CD4-positive, alpha-beta T cell (primary cell): Measurements from ENCODE around the gene BPIFB1. TPM values are rescaled to one million over a fixed set of nuclear protein-coding genes. Genes with fewer than 3 reads are reported as not detected.

Experiments used
- ATAC-seq: fragments of 200-7000 bp; cut with Tn5 transposase; one replicate; pipeline ENCODE4 v1.10.0; 2022; ENCODE audit warnings: mild to moderate bottlenecking; ENCODE audit not compliant: poor library complexity
- CTCF ChIA-PET: fragments of 350-600 bp; sonication (Branson Sonifier 250); formaldehyde crosslinking; loops from one replicate; lab custom pipeline; 2021; ENCODE audit warnings: antibody characterized with exemption, inconsistent platforms; lab: Charles Lee
- POLR2A ChIA-PET: fragments of 350-600 bp; sonication (Branson Sonifier 250); formaldehyde crosslinking; loops from one replicate; lab custom pipeline; 2021; ENCODE audit warnings: antibody characterized with exemption, inconsistent platforms; lab: Charles Lee
- DNase-seq, 14 experiments: peaks; one replicate each; pipeline ENCODE4 v3.0.0-alpha.2; 2013 to 2020; ENCODE audit warnings: mixed read lengths in 2 of 14
- H3K27ac ChIP-seq, 2 donors: one replicate each; pipeline versions ENCODE4 v1.5.1 to v1.7.0; 2013; ENCODE audit warnings: low read length in 2 of 2, low read depth in 1 of 2, mild to moderate bottlenecking in 1 of 2
- H3K27me3 ChIP-seq, 2 experiments: 1 replicate in 1 of 2; 2 replicates in 1 of 2; pipeline versions ENCODE4 v1.6.1 to v1.7.0; 2013; ENCODE audit warnings: low read length in 2 of 2, control low read depth in 1 of 2, mild to moderate bottlenecking in 1 of 2, moderate library complexity in 1 of 2; ENCODE audit not compliant: insufficient read depth in 2 of 2, control insufficient read depth in 1 of 2
- H3K36me3 ChIP-seq: one replicate; pipeline ENCODE4 v1.6.1; 2013; ENCODE audit warnings: low read length, control low read depth; ENCODE audit not compliant: insufficient read depth
- H3K4me1 ChIP-seq: one replicate; pipeline ENCODE4 v1.6.1; 2013; ENCODE audit warnings: low read length, control low read depth; ENCODE audit not compliant: insufficient read depth
- H3K4me3 ChIP-seq: one replicate; pipeline ENCODE4 v1.5.1; 2013; ENCODE audit warnings: mild to moderate bottlenecking, low read length, moderate library complexity
- H3K9me3 ChIP-seq, 2 experiments: 1 replicate in 1 of 2; 2 replicates in 1 of 2; pipeline versions ENCODE4 v1.6.1 to v1.7.0; 2013; ENCODE audit warnings: low read length in 2 of 2, mild to moderate bottlenecking in 2 of 2, control low read depth in 1 of 2, moderate library complexity in 1 of 2; ENCODE audit not compliant: control insufficient read depth in 1 of 2, insufficient read depth in 1 of 2
- H3K27ac Mint-ChIP-seq: one replicate; pipeline ENCODE4 v1.8.0; 2020; ENCODE audit warnings: mixed read lengths
- H3K27me3 Mint-ChIP-seq: one replicate; pipeline ENCODE4 v1.8.0; 2021; ENCODE audit warnings: mixed read lengths
- H3K36me3 Mint-ChIP-seq: one replicate; pipeline ENCODE4 v1.8.0; 2021; ENCODE audit warnings: low read depth, mixed read lengths
- H3K4me1 Mint-ChIP-seq: one replicate; pipeline ENCODE4 v1.8.0; 2021; ENCODE audit warnings: low read depth, mixed read lengths
- H3K4me3 Mint-ChIP-seq: one replicate; pipeline ENCODE4 v1.8.0; 2020; ENCODE audit warnings: mild to moderate bottlenecking, mixed read lengths
- H3K9me3 Mint-ChIP-seq: one replicate; pipeline ENCODE4 v1.8.0; 2020; ENCODE audit warnings: mixed read lengths
- intact Hi-C, 2 experiments: fragments of 100-400 bp; cut with DNase I in 1 of 2; cut with micrococcal nuclease in 1 of 2; formaldehyde crosslinking; loops; one replicate each; pipeline versions ENCODE4 v1.15.1 to v1.9.0; 2023 to 2025; cut with DNase I, micrococcal nuclease
- total RNA-seq, 174 experiments: library from RNA in 2 of 174; stranded (reverse) in 2 of 174; gene quantifications; one replicate each; pipeline ENCODE4 v1.2.3 and lab custom pipeline; 2021 to 2026
- TF ChIP-seq, protein P1 (sequence below): fragments of 200-600 bp; IDR thresholded peaks from one replicate; pipeline ENCODE4 v1.8.0; 2022; ENCODE audit warnings: antibody characterized with exemption, mild to moderate bottlenecking

The BPIFB1 gene
- total RNA-seq, 2 experiments from 2014 or later = not detected

DNA sequence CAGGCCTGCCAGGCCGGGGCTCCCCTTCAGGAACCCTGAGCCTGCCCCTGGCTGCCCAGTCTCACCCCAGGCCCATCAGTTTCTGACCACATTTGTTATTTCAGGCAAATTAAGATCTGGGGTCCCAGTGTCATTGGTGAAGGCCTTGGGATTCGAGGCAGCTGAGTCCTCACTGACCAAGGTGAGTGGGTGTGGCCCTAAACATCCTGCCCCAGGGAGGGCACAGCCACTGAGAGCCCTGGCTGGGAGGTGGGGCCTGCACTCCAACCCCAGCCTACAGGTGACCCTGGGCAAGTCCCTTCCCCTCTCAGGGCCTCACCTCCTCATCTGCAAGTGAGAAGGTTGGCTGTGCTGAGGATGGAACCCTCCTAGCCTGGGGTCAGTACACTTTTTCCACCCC, 23.8 kb downstream of the BPIFB1 start:
- H3K27ac ChIP-seq = no peak overlapping the region
- no peaks in the 10 kb centered on the region for H3K36me3 Mint-ChIP-seq
- intact Hi-C loops = no loop called here

DNA sequence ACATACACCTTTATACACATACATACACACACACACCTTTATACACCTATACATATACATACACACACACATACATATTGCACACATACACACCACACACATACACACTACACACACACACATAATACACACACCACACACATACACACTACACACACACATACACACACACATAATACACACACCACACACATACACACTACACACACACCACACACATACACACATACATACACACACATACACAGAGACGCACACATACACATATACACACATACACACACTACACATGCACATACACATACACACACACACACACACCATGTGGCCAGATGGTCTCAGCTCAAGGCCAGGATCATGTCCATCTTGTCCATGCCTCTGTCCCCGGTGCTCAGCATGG, 25.7 kb downstream of the BPIFB1 start:
- H3K27ac ChIP-seq = no peak overlapping the region
- H3K4me1 Mint-ChIP-seq = no peaks in the 10 kb centered on the region
- DNase-seq = no peak

More for the DNA sequence above, 23.8 kb downstream of the BPIFB1 start:
- POLR2A ChIA-PET = no interaction called here
- Histone ChIP-seq H3K36me3 (no peaks in the 10 kb centered on the region), H3K4me1 (no peaks in the 10 kb centered on the region), H3K27me3 (no peaks in the 10 kb centered on the region), H3K4me3 (no peak overlapping the region), H3K9me3 (no peaks in the 10 kb centered on the region)
- Mint-ChIP-seq H3K4me1 (no peaks in the 10 kb centered on the region), H3K27me3 (no peaks in the 10 kb centered on the region), H3K4me3 (no peak overlapping the region), H3K27ac (no peak overlapping the region), H3K9me3 (no peaks in the 10 kb centered on the region)
- no peak for DNase-seq
- CTCF ChIA-PET = no interaction called here
- TF ChIP-seq, protein P1, sequence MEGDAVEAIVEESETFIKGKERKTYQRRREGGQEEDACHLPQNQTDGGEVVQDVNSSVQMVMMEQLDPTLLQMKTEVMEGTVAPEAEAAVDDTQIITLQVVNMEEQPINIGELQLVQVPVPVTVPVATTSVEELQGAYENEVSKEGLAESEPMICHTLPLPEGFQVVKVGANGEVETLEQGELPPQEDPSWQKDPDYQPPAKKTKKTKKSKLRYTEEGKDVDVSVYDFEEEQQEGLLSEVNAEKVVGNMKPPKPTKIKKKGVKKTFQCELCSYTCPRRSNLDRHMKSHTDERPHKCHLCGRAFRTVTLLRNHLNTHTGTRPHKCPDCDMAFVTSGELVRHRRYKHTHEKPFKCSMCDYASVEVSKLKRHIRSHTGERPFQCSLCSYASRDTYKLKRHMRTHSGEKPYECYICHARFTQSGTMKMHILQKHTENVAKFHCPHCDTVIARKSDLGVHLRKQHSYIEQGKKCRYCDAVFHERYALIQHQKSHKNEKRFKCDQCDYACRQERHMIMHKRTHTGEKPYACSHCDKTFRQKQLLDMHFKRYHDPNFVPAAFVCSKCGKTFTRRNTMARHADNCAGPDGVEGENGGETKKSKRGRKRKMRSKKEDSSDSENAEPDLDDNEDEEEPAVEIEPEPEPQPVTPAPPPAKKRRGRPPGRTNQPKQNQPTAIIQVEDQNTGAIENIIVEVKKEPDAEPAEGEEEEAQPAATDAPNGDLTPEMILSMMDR = no peak
- no peak for ATAC-seq

DNA sequence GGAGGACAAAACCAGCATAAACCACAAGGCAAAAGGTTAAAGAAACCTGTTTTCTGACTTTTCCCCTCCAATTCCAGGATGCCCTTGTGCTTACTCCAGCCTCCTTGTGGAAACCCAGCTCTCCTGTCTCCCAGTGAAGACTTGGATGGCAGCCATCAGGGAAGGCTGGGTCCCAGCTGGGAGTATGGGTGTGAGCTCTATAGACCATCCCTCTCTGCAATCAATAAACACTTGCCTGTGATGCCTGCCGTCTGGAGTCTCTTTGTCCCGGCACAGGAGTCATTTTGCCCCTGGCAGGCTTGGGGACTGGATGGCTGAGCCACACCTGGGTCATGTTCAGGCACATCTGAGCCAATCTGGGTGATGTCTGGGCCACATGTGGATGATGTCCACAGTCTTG, 26.6 kb downstream of the BPIFB1 start:
- H3K4me3 ChIP-seq = no peak overlapping the region
- Mint-ChIP-seq H3K9me3 (no peaks in the 10 kb centered on the region), H3K4me3 (no peak overlapping the region), H3K4me1 (no peaks in the 10 kb centered on the region), H3K27ac (no peak overlapping the region), H3K36me3 (no peaks in the 10 kb centered on the region), H3K27me3 (no peaks in the 10 kb centered on the region)
- intact Hi-C loops = no loop called here
- no peaks in the 10 kb centered on the region for H3K36me3 ChIP-seq
- CTCF ChIA-PET = no interaction called here
- no peaks in the 10 kb centered on the region for H3K27me3 ChIP-seq
- no peaks in the 10 kb centered on the region for H3K4me1 ChIP-seq
- ATAC-seq (no peak), DNase-seq (no peak)
- no peaks in the 10 kb centered on the region for H3K9me3 ChIP-seq
- no peak overlapping the region for H3K27ac ChIP-seq
- TF ChIP-seq, protein P1 = no peak
- POLR2A ChIA-PET = no interaction called here

More for the DNA sequence above, 25.7 kb downstream of the BPIFB1 start:
- H3K4me3 ChIP-seq = no peak overlapping the region
- TF ChIP-seq, protein P1 = no peak
- no peaks in the 10 kb centered on the region for H3K9me3 Mint-ChIP-seq
- no peaks in the 10 kb centered on the region for H3K9me3 ChIP-seq
- H3K4me1 ChIP-seq = no peaks in the 10 kb centered on the region
- H3K27me3 Mint-ChIP-seq = no peaks in the 10 kb centered on the region
- intact Hi-C loops = no loop called here
- POLR2A ChIA-PET = no interaction called here
- CTCF ChIA-PET = no interaction called here
- no peak for ATAC-seq
- H3K27ac Mint-ChIP-seq = no peak overlapping the region
- no peaks in the 10 kb centered on the region for H3K36me3 ChIP-seq
- no peaks in the 10 kb centered on the region for H3K36me3 Mint-ChIP-seq
- H3K4me3 Mint-ChIP-seq = no peak overlapping the region
- no peaks in the 10 kb centered on the region for H3K27me3 ChIP-seq
